Measurements from ENCODE around the gene GPS1. TPM values are rescaled to one million over a fixed set of nuclear protein-coding genes. Genes with fewer than 3 reads are reported as not detected.
A peak's percentile ranks its signal among the peaks of the same experiment; 100 is the strongest.

GPS1 gene
- total RNA-seq, 1 experiment from 2014 or later, result 181 TPM

GRCh38 chr17:82105882-82106687 is 54.4 kb downstream of the GPS1 start (continued):
- no peak for TF ChIP-seq ZNF425 (CRISPR knock-in tag; conservative IDR thresholded peaks at IDR 0.05)
- TF ChIP-seq, protein P1, sequence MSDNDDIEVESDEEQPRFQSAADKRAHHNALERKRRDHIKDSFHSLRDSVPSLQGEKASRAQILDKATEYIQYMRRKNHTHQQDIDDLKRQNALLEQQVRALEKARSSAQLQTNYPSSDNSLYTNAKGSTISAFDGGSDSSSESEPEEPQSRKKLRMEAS (CRISPR knock-in tag; IDR thresholded peaks at IDR 0.05), result peak; percentile 45; the same call in 1 of the 2 replicates
- TF ChIP-seq, protein P2, sequence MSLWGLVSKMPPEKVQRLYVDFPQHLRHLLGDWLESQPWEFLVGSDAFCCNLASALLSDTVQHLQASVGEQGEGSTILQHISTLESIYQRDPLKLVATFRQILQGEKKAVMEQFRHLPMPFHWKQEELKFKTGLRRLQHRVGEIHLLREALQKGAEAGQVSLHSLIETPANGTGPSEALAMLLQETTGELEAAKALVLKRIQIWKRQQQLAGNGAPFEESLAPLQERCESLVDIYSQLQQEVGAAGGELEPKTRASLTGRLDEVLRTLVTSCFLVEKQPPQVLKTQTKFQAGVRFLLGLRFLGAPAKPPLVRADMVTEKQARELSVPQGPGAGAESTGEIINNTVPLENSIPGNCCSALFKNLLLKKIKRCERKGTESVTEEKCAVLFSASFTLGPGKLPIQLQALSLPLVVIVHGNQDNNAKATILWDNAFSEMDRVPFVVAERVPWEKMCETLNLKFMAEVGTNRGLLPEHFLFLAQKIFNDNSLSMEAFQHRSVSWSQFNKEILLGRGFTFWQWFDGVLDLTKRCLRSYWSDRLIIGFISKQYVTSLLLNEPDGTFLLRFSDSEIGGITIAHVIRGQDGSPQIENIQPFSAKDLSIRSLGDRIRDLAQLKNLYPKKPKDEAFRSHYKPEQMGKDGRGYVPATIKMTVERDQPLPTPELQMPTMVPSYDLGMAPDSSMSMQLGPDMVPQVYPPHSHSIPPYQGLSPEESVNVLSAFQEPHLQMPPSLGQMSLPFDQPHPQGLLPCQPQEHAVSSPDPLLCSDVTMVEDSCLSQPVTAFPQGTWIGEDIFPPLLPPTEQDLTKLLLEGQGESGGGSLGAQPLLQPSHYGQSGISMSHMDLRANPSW (CRISPR knock-in tag; conservative IDR thresholded peaks at IDR 0.05; ENCODE audit: low read depth), result no peak
- TF ChIP-seq ATF3 (CRISPR knock-in tag; conservative IDR thresholded peaks at IDR 0.05), result no peak
- no peak for TF ChIP-seq NFATC4 (CRISPR knock-in tag; IDR thresholded peaks at IDR 0.05)
- 0 out of 2 replicates have a peak, but pooled peaks have one; percentile 47 for TF ChIP-seq ZNF232 (CRISPR knock-in tag; IDR thresholded peaks at IDR 0.05)
- TF ChIP-seq, protein P3, sequence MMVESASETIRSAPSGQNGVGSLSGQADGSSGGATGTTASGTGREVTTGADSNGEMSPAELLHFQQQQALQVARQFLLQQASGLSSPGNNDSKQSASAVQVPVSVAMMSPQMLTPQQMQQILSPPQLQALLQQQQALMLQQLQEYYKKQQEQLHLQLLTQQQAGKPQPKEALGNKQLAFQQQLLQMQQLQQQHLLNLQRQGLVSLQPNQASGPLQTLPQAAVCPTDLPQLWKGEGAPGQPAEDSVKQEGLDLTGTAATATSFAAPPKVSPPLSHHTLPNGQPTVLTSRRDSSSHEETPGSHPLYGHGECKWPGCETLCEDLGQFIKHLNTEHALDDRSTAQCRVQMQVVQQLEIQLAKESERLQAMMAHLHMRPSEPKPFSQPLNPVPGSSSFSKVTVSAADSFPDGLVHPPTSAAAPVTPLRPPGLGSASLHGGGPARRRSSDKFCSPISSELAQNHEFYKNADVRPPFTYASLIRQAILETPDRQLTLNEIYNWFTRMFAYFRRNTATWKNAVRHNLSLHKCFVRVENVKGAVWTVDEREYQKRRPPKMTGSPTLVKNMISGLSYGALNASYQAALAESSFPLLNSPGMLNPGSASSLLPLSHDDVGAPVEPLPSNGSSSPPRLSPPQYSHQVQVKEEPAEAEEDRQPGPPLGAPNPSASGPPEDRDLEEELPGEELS (CRISPR knock-in tag; IDR thresholded peaks at IDR 0.05), result peak; percentile 56; the same call in 1 of the 2 replicates
- no peak for TF ChIP-seq TCF7 (CRISPR knock-in tag; IDR thresholded peaks at IDR 0.05; ENCODE audit: low read depth)
- TF ChIP-seq ZNF263 (CRISPR knock-in tag; IDR thresholded peaks at IDR 0.05; ENCODE audit: low read depth), result no peak

- peaks cover 39% of the 10 kb centered on the region for H3K27me3 Mint-ChIP-seq (ENCODE audit: low read depth)
- ChIA-PET CTCF (interaction anchor here (0.7 to 2.4 kb wide), 26 partner anchors 8 to 166 kb away, joined by 3 to 25 read pairs (median 4); partner anchors contain the start of genes CCDC57, CSNK1D, DCXR and FASN), POLR2A (interaction anchor here (0.5 to 0.8 kb wide), 5 partner anchors 9 to 736 kb away, joined by 3 to 6 read pairs (median 4); partner anchors contain the start of genes FAAP100 and FASN)
- no peaks in the 10 kb centered on the region for H3K36me3 Mint-ChIP-seq
- no peak; the same call in 1 of the 2 replicates for ATAC-seq
- H3K4me3 Mint-ChIP-seq, result no peak overlapping the region
- H3K4me1 Mint-ChIP-seq, result peaks cover 41% of the 10 kb centered on the region
- H3K27ac Mint-ChIP-seq, result peak overlapping the region; percentile 45; the same call in 1 of the 2 replicates
- H3K9me3 Mint-ChIP-seq, result no peaks in the 10 kb centered on the region
- DNase-seq (ENCODE audit: low spot score), result no peak
- TF ChIP-seq ZNF425 (CRISPR knock-in tag; conservative IDR thresholded peaks at IDR 0.05) (no peak), E2F1 (CRISPR knock-in tag; IDR thresholded peaks at IDR 0.05) (no peak), ZNF263 (CRISPR knock-in tag; IDR thresholded peaks at IDR 0.05; ENCODE audit: low read depth) (no peak), RORB (CRISPR knock-in tag; IDR thresholded peaks at IDR 0.05) (no peak), MYBL2 (CRISPR knock-in tag; IDR thresholded peaks at IDR 0.05) (no peak), E2F4 (CRISPR knock-in tag; IDR thresholded peaks at IDR 0.05; ENCODE audit: borderline replicate concordance, low read depth) (no peak), NFYB (CRISPR knock-in tag; conservative IDR thresholded peaks at IDR 0.05; ENCODE audit: low read depth) (no peak), KAT7 (CRISPR knock-in tag; IDR thresholded peaks at IDR 0.05; ENCODE audit: borderline replicate concordance) (no peak)
- TF ChIP-seq, protein P4, sequence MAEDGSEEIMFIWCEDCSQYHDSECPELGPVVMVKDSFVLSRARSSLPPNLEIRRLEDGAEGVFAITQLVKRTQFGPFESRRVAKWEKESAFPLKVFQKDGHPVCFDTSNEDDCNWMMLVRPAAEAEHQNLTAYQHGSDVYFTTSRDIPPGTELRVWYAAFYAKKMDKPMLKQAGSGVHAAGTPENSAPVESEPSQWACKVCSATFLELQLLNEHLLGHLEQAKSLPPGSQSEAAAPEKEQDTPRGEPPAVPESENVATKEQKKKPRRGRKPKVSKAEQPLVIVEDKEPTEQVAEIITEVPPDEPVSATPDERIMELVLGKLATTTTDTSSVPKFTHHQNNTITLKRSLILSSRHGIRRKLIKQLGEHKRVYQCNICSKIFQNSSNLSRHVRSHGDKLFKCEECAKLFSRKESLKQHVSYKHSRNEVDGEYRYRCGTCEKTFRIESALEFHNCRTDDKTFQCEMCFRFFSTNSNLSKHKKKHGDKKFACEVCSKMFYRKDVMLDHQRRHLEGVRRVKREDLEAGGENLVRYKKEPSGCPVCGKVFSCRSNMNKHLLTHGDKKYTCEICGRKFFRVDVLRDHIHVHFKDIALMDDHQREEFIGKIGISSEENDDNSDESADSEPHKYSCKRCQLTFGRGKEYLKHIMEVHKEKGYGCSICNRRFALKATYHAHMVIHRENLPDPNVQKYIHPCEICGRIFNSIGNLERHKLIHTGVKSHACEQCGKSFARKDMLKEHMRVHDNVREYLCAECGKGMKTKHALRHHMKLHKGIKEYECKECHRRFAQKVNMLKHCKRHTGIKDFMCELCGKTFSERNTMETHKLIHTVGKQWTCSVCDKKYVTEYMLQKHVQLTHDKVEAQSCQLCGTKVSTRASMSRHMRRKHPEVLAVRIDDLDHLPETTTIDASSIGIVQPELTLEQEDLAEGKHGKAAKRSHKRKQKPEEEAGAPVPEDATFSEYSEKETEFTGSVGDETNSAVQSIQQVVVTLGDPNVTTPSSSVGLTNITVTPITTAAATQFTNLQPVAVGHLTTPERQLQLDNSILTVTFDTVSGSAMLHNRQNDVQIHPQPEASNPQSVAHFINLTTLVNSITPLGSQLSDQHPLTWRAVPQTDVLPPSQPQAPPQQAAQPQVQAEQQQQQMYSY (CRISPR knock-in tag; IDR thresholded peaks at IDR 0.05), result no peak
These were observed 55.1 kb downstream of the GPS1 start for GRCh38 chr17:82106688-82107305.
